Measurements from ENCODE around the gene STYK1. TPM values are rescaled to one million over a fixed set of nuclear protein-coding genes. Genes with fewer than 3 reads are reported as not detected.
"Not testable (repeated sequence)": the region's sequence is repeated elsewhere in the genome, so short reads cannot be mapped to it uniquely, and the experiment has no call there.

STYK1 gene
- total RNA-seq, 1 experiment from 2014 or later = 8.4 TPM

GRCh38 chr12:10574307-10574706 is 99.5 kb downstream of the STYK1 start:
- no peaks in the 10 kb centered on the region for H3K4me1 Mint-ChIP-seq (ENCODE audit: low read depth, unreplicated experiment)

GRCh38 chr12:10572021-10572490 is 101.8 kb downstream of the STYK1 start:
- H3K27me3 Mint-ChIP-seq (ENCODE audit: unreplicated experiment); H3K36me3 Mint-ChIP-seq (ENCODE audit: insufficient read depth, unreplicated experiment); H3K27ac Mint-ChIP-seq (ENCODE audit: unreplicated experiment); H3K4me1 Mint-ChIP-seq (ENCODE audit: low read depth, unreplicated experiment); DNase-seq; H3K9me3 Mint-ChIP-seq (ENCODE audit: low read depth, unreplicated experiment); CTCF ChIA-PET; BruUV-seq (replicated peaks); intact Hi-C loops (cut with micrococcal nuclease; ENCODE audit: unreplicated experiment); H3K4me3 Mint-ChIP-seq (ENCODE audit: low read depth, unreplicated experiment): not testable (repeated sequence)

More at GRCh38 chr12:10574307-10574706, 99.5 kb downstream of the STYK1 start:
- intact Hi-C loops (cut with micrococcal nuclease; ENCODE audit: unreplicated experiment) = no loop called here
- H3K4me3 Mint-ChIP-seq (ENCODE audit: low read depth, unreplicated experiment) = no peak overlapping the region
- no peak for TF ChIP-seq CTCF (IDR thresholded peaks at IDR 0.05; ENCODE audit: unreplicated experiment)
- CTCF ChIA-PET = no interaction called here
- no peak overlapping the region for H3K27ac Mint-ChIP-seq (ENCODE audit: unreplicated experiment)
- no TSS peak for BruUV-seq (replicated peaks)
- DNase-seq = no peak
- H3K36me3 Mint-ChIP-seq (ENCODE audit: insufficient read depth, unreplicated experiment) = no peaks in the 10 kb centered on the region
- no peaks in the 10 kb centered on the region for H3K9me3 Mint-ChIP-seq (ENCODE audit: low read depth, unreplicated experiment)
- H3K27me3 Mint-ChIP-seq (ENCODE audit: unreplicated experiment) = no peaks in the 10 kb centered on the region

- TF ChIP-seq CTCF (IDR thresholded peaks at IDR 0.05; ENCODE audit: unreplicated experiment) = no peak
- H3K27me3 Mint-ChIP-seq (ENCODE audit: unreplicated experiment) = no peaks in the 10 kb centered on the region
- H3K27ac Mint-ChIP-seq (ENCODE audit: unreplicated experiment) = no peak overlapping the region
- H3K4me1 Mint-ChIP-seq (ENCODE audit: low read depth, unreplicated experiment) = no peaks in the 10 kb centered on the region
- no peak overlapping the region for H3K4me3 Mint-ChIP-seq (ENCODE audit: low read depth, unreplicated experiment)
- BruUV-seq (replicated peaks) = no TSS peak
- CTCF ChIA-PET = no interaction called here
- no peak for DNase-seq
- intact Hi-C loops (cut with micrococcal nuclease; ENCODE audit: unreplicated experiment) = no loop called here
- H3K36me3 Mint-ChIP-seq (ENCODE audit: insufficient read depth, unreplicated experiment) = no peaks in the 10 kb centered on the region
- no peaks in the 10 kb centered on the region for H3K9me3 Mint-ChIP-seq (ENCODE audit: low read depth, unreplicated experiment)
These were observed 102.7 kb downstream of the STYK1 start for GRCh38 chr12:10571141-10571540.

Other genes with a start within 250 kb of the STYK1 start
- gene KLRC2, start 238.0 kb downstream of the STYK1 start, total RNA-seq (2022) = not detected in 2 replicates
- not detected in 2 replicates for gene KLRC1, start 220.7 kb downstream of the STYK1 start, total RNA-seq (2022)
- gene EIF2S3B, start 168.2 kb downstream of the STYK1 start, total RNA-seq (2022) = 4.8 and 5.7 TPM in 2 replicates
- 59.5 and 61.4 TPM in 2 replicates for gene MAGOHB, start 60.4 kb downstream of the STYK1 start, total RNA-seq (2022)
- 295 and 312 TPM in 2 replicates for gene YBX3, start 49.3 kb upstream of the STYK1 start, total RNA-seq (2022)
- gene TAS2R7, start 128.6 kb upstream of the STYK1 start, total RNA-seq (2022) = not detected in 2 replicates
- not detected in 2 replicates for gene TAS2R8, start 133.2 kb upstream of the STYK1 start, total RNA-seq (2022)
- not detected in 2 replicates for gene TAS2R9, start 136.1 kb upstream of the STYK1 start, total RNA-seq (2022)
- 1.5 and 1.7 TPM in 2 replicates for gene TAS2R10, start 152.3 kb upstream of the STYK1 start, total RNA-seq (2022)
- 3.1 and 4.7 TPM in 2 replicates for gene PRR4, start 175.4 kb upstream of the STYK1 start, total RNA-seq (2022)
- gene PRH1, start 210.2 kb upstream of the STYK1 start, total RNA-seq (2022) = 12.4 and 21.9 TPM in 2 replicates
- gene TAS2R13, start 235.5 kb upstream of the STYK1 start, total RNA-seq (2022) = 1.8 and 2.5 TPM in 2 replicates

Measured in Calu3 (cell line).